22Rv1 (cell line): ENCODE data around the gene TP53INP2.

ENCODE experiments used
- ZFX ChIP-seq: fragments of 450-650 bp; IDR thresholded peaks from 2 replicates; pipeline ENCODE4 v1.6.1; 2017; ENCODE audit warnings: antibody characterized with exemption, borderline replicate concordance
- TF ChIP-seq, protein P1 (sequence below): fragments of 450-650 bp; IDR thresholded peaks from 2 replicates; pipeline ENCODE4 v1.5.1; 2017; ENCODE audit warnings: mild to moderate bottlenecking

DNA sequence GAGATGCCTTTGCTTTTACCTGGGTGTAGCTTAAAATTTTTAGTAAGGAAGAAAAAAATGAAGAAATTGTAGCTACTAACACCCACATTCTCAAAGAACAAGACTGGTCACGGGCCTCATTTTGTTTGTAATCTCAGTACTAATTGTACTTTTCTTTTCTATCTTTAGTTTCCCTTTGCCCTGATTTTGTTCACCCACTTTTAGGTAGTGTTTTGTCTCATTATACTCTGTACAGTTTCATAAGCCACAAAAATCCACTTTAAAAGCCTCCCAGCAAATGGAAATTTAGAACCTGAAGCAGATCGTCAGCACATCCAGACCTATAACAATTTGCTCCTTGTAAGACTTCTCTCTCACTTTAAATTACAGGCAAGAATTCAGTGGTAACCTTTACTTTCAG is 43.3 kb downstream of the TP53INP2 start:
- TF ChIP-seq, protein P1, sequence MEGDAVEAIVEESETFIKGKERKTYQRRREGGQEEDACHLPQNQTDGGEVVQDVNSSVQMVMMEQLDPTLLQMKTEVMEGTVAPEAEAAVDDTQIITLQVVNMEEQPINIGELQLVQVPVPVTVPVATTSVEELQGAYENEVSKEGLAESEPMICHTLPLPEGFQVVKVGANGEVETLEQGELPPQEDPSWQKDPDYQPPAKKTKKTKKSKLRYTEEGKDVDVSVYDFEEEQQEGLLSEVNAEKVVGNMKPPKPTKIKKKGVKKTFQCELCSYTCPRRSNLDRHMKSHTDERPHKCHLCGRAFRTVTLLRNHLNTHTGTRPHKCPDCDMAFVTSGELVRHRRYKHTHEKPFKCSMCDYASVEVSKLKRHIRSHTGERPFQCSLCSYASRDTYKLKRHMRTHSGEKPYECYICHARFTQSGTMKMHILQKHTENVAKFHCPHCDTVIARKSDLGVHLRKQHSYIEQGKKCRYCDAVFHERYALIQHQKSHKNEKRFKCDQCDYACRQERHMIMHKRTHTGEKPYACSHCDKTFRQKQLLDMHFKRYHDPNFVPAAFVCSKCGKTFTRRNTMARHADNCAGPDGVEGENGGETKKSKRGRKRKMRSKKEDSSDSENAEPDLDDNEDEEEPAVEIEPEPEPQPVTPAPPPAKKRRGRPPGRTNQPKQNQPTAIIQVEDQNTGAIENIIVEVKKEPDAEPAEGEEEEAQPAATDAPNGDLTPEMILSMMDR = no peak
- TF ChIP-seq ZFX = no peak
